Spleen (tissue), 11 donors: ENCODE measurements around the gene DDX20. TPM values are rescaled to one million over a fixed set of nuclear protein-coding genes. Genes with fewer than 3 reads are reported as not detected.

Experiments used
- DNase-seq: peaks from one replicate; pipeline ENCODE4 v3.0.0-alpha.2; 2020
- H3K27ac ChIP-seq, 8 donors: fragments of 200-600 bp; sonication (generic) in 7 of 8; 1 replicate in 4 of 8; 2 replicates in 4 of 8; pipeline versions ENCODE4 v1.5.0 to v1.8.0; 2016 to 2021; ENCODE audit warnings: inconsistent platforms in 4 of 8, mild to moderate bottlenecking in 4 of 8, moderate library complexity in 1 of 8
- H3K27me3 ChIP-seq, 7 donors: fragments of 200-600 bp; sonication (generic) in 6 of 7; replicated peaks in 1 of 7; 1 replicate in 4 of 7; 2 replicates in 3 of 7; pipeline versions ENCODE4 v1.5.0 to v1.8.0; 2016 to 2021; ENCODE audit warnings: inconsistent platforms in 3 of 7, mild to moderate bottlenecking in 1 of 7
- H3K36me3 ChIP-seq, 6 donors: fragments of 200-600 bp; sonication (generic) in 5 of 6; 1 replicate in 4 of 6; 2 replicates in 2 of 6; pipeline versions ENCODE4 v1.5.0 to v1.8.0; 2016 to 2021; ENCODE audit warnings: inconsistent platforms in 2 of 6
- H3K4me1 ChIP-seq, 6 donors: fragments of 200-600 bp; sonication (generic) in 5 of 6; 1 replicate in 3 of 6; 2 replicates in 3 of 6; pipeline versions ENCODE4 v1.5.0 to v1.8.0; 2016 to 2021; ENCODE audit warnings: inconsistent platforms in 3 of 6
- H3K4me3 ChIP-seq, 8 donors: fragments of 200-600 bp; sonication (generic) in 7 of 8; 1 replicate in 4 of 8; 2 replicates in 4 of 8; pipeline versions ENCODE4 v1.5.0 to v1.8.0; 2016 to 2021; ENCODE audit warnings: inconsistent platforms in 4 of 8, mild to moderate bottlenecking in 4 of 8, moderate library complexity in 2 of 8
- H3K9me3 ChIP-seq, 8 donors: fragments of 200-600 bp; sonication (generic) in 7 of 8; 1 replicate in 4 of 8; 2 replicates in 4 of 8; pipeline versions ENCODE4 v1.5.0 to v1.8.0; 2016 to 2021; ENCODE audit warnings: inconsistent platforms in 4 of 8
- CTCF ChIP-seq, 11 experiments: fragments of 200-600 bp in 7 of 11; fragments of 450-650 bp in 4 of 11; sonication (generic) in 4 of 11; IDR thresholded peaks in 8 of 11; conservative IDR thresholded peaks in 3 of 11; 1 replicate in 7 of 11; 2 replicates in 4 of 11; pipeline versions ENCODE4 v1.4.0 to v1.8.0; 2016 to 2021; ENCODE audit warnings: antibody characterized with exemption in 11 of 11, inconsistent platforms in 4 of 11, mild to moderate bottlenecking in 1 of 11
- POLR2A ChIP-seq, 3 donors: fragments of 450-650 bp; IDR thresholded peaks; one replicate each; pipeline ENCODE4 v1.5.1; 2017; ENCODE audit warnings: antibody characterized with exemption in 3 of 3, mild to moderate bottlenecking in 1 of 3
- POLR2AphosphoS5 ChIP-seq, 3 donors: sonication (generic); formaldehyde crosslinking; IDR thresholded peaks; one replicate each; pipeline ENCODE4 v1.5.1; 2017; ENCODE audit warnings: antibody characterized with exemption in 3 of 3
- WGBS, 5 donors: extraction: QIAGEN DNeasy Blood & Tissue Kit in 3 of 5; methylation state at CpG; one replicate each; pipeline versions ENCODE4 v1.1.5 to v1.1.7; 2013 to 2018; 5-methylcytosine and 5-hydroxymethylcytosine counted together
- intact Hi-C: fragments of 100-400 bp; cut with DNase I; formaldehyde crosslinking; loops from one replicate; pipeline ENCODE4 v1.15.0; 2023; ENCODE audit warnings: low total_unique reads
- polyA plus RNA-seq, 3 donors: library from polyadenylated mRNA; stranded (reverse); fragments of 200-250 nt; gene quantifications; one replicate each; pipeline ENCODE4 v1.2.1, GENCODE V29; 2013
- small RNA-seq, 4 donors: library from RNA; depleted of rRNA; stranded (forward); fragments of <200 nt; gene quantifications; one replicate each; pipeline ENCODE3, GENCODE V24; 2016
- total RNA-seq, 7 donors: library from RNA; depleted of rRNA in 3 of 7; stranded (reverse); fragments of >200 nt in 3 of 7; fragmentation: NEBNext Ultra II Directional in 4 of 7; extraction: Animal tissue kit (Norgen Biotek cat#: 25700) in 4 of 7; gene quantifications; one replicate each; pipeline versions ENCODE4 v1.1.0 to v1.2.1, GENCODE V29; 2016 to 2021
- donor health status: healthy with polysubstance abuse.
- donor health status: DM: no; HTN: no; CAD: no; lungs with moderate emphysema.
- donor health status: DM: no; HTN: no; CAD: no.
- donor health status: Bipolar disorder and iron deficiency.
- donor health status: healthy.
- donor health status: DM: no; HTN: no; CAD: no.
- donor health status: DM: yes; HTN: yes; CAD: no.

Gene DDX20
- total and polyA plus RNA-seq, 10 donors = 7.6 to 40.3 (median 13.3) TPM

GRCh38 chr1:111813440-111814304 lies 58.0 kb downstream of the DDX20 start:
- Histone ChIP-seq H3K27me3 (no peaks in the 10 kb centered on the region), H3K36me3 (no peaks in the 10 kb centered on the region), H3K4me1 (no peaks in the 10 kb centered on the region), H3K9me3 (no peaks in the 10 kb centered on the region), H3K4me3 (no peak overlapping the region), H3K27ac (no peak overlapping the region)
- DNase-seq = no peak
- intact Hi-C loops = no loop called here
- 66 to 83% (median 80%) methylated on average over 12 to 16 of the region's 16 CpGs for WGBS, 5 donors
- no peak for TF ChIP-seq POLR2AphosphoS5 (IDR thresholded peaks at IDR 0.05)
- TF ChIP-seq CTCF (IDR thresholded peaks at IDR 0.05 in 8 of 11, conservative IDR thresholded peaks at IDR 0.05 in 3 of 11) = no peak
- TF ChIP-seq POLR2A (IDR thresholded peaks at IDR 0.05) = no peak

- intact Hi-C loops = no loop called here
- no peaks in the 10 kb centered on the region for H3K4me1 ChIP-seq
- DNase-seq = no peak
- H3K9me3 ChIP-seq = no peaks in the 10 kb centered on the region
- no peak overlapping the region for H3K4me3 ChIP-seq
- TF ChIP-seq POLR2A (IDR thresholded peaks at IDR 0.05) (no peak), POLR2AphosphoS5 (IDR thresholded peaks at IDR 0.05) (no peak), CTCF (IDR thresholded peaks at IDR 0.05 in 8 of 11, conservative IDR thresholded peaks at IDR 0.05 in 3 of 11) (no peak)
- H3K36me3 ChIP-seq = no peaks in the 10 kb centered on the region
- WGBS, 5 donors = 93 to 96% (median 95%) methylated on average over 9 of the region's 9 CpGs
- no peaks in the 10 kb centered on the region for H3K27me3 ChIP-seq
- H3K27ac ChIP-seq = no peak overlapping the region
Measured at GRCh38 chr1:111814305-111814628, 58.6 kb downstream of the DDX20 start.

- TF ChIP-seq POLR2AphosphoS5 (IDR thresholded peaks at IDR 0.05) = no peak
- TF ChIP-seq CTCF (IDR thresholded peaks at IDR 0.05 in 8 of 11, conservative IDR thresholded peaks at IDR 0.05 in 3 of 11) = no peak
- no peak for TF ChIP-seq POLR2A (IDR thresholded peaks at IDR 0.05)
- intact Hi-C loops = no loop called here
- Histone ChIP-seq H3K4me3 (no peak overlapping the region), H3K36me3 (no peaks in the 10 kb centered on the region), H3K4me1 (no peaks in the 10 kb centered on the region), H3K9me3 (no peaks in the 10 kb centered on the region), H3K27ac (no peak overlapping the region), H3K27me3 (no peaks in the 10 kb centered on the region)
- 74 to 100% (median 92%) methylated on average over 3 of the region's 3 CpGs for WGBS, 5 donors
- DNase-seq = no peak
Measured at GRCh38 chr1:111814642-111815041, 58.9 kb downstream of the DDX20 start.

Small RNA genes lying within 50 kb of the gene (small RNA-seq; reads per million reads assigned to genes)
- gene INKA2 = 0.21 to 0.82 (median 0.46) reads per million in 4 donors

Other genes with a start within 250 kb of the DDX20 start
- gene RAP1A, start 136.1 kb upstream of the DDX20 start, total RNA-seq = 100 to 1,000 TPM in 5 of 7 donors, 10 to 100 TPM in 2; 83.3 to 125 (median 113) TPM
- 100 to 1,000 TPM in 1 of 3 donors, 10 to 100 TPM in 2; 93.6 to 106 (median 99.3) TPM for gene RAP1A, start 136.1 kb upstream of the DDX20 start, polyA plus RNA-seq
- 10 to 100 TPM in 2 of 7 donors, 1 to 10 TPM in 5; 6.0 to 12.5 (median 8.0) TPM for gene INKA2, start 16.5 kb upstream of the DDX20 start, total RNA-seq
- 1 to 10 TPM in 2 of 3 donors, under 1 TPM in 1; 0.41 to 1.3 (median 1.0) TPM for gene INKA2, start 16.5 kb upstream of the DDX20 start, polyA plus RNA-seq
- gene KCND3, start 233.8 kb downstream of the DDX20 start, total RNA-seq = 10 to 100 TPM in 5 of 7 donors, 1 to 10 TPM in 2; 5.5 to 14.2 (median 10.8) TPM
- 1 to 10 TPM in 1 of 3 donors, under 1 TPM in 2; 0.67 to 1.2 (median 0.91) TPM for gene KCND3, start 233.8 kb downstream of the DDX20 start, polyA plus RNA-seq